HUDEP-2 (cell line): ENCODE measurements around the gene CNIH1.
"Not testable (repeated sequence)": the region's sequence is repeated elsewhere in the genome, so short reads cannot be mapped to it uniquely, and the experiment has no call there.

Source experiments
- DNase-seq, 76 experiments: peaks; one replicate each; lab custom pipeline; 2025; ENCODE audit not compliant: unreplicated experiment in 76 of 76; lab: John Stamatoyannopoulos, UW

CNIH1 gene

DNA sequence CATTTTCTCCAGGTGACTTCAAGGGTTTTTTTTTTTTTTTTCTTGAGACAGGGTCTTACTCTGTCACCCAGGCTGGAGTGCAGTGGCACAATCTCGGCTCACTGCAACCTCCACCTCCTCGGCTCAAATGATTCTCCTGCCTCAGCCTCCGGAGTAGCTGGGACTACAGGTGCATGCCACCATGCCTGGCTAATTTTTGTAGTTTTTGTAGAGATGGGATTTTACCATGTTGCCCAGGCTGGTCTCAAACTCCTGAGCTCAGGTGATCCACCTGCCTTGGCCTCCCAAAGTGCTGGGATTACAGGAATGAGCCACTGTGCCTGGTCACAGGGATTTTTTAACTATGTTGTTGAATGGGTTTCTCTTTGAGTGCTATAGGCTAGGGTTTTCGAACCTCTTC is 3.2 kb downstream of the CNIH1 start:
- DNase-seq = not testable (repeated sequence)

GRCh38 chr14:54435500-54435981 is 5.6 kb downstream of the CNIH1 start:
- peak in 50 of 76 experiments; percentile 4 to 85 (median 48) for DNase-seq

GRCh38 chr14:54428527-54428926 is 12.6 kb downstream of the CNIH1 start:
- no peak for DNase-seq

DNA sequence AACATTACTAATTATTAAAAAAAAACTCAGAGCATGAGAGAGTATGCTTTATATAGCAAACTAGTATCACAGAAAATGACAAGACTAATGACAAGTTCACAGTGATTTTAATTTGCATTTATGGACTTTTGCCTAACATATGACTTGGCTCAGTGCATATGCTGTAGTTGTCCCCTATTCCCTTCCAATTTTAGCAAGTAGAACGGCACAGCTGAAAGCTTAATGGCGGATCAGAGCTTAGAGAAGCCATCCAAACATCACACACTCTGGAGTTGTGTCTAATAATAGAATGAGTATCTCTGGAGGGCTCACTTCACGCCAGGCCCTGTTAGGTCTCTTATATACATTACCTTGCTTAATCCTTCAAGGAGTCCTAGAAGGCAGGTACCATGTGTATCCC is 13.3 kb downstream of the CNIH1 start:
- DNase-seq = no peak

DNA sequence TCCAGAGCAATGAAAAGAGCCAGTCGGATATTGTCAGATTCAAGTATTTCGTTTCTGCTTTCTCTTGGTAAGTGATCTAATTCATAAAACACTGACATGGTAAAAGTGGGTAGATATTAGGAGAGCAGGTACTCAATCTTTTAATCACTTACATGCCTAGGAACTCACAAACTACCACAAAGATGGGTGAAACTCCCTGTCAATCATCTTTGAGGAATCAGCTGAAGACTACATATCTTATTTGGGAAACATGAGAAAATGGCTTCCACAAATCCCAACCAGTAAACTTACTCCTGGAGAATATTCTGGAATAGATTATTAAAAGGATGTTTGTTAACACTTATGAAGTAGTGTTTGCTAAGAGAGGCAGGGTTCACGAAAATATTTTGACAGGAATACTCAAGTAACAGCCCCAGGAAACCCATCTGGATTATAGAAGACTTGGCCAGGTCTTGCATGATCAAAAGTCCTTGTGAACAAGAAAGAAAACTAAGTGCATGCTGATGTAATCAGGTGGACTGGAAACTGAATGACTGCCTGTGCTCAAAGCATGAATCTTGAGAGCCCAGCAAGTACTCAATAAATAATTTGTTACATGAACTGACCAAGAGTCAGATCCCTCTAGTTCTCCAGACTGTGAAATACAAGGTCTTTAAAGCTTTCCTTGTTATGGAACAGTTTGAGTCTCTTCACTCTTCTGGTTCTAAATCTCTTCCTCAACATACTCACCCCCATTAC is 15.5 kb downstream of the CNIH1 start:
- DNase-seq = no peak

DNA sequence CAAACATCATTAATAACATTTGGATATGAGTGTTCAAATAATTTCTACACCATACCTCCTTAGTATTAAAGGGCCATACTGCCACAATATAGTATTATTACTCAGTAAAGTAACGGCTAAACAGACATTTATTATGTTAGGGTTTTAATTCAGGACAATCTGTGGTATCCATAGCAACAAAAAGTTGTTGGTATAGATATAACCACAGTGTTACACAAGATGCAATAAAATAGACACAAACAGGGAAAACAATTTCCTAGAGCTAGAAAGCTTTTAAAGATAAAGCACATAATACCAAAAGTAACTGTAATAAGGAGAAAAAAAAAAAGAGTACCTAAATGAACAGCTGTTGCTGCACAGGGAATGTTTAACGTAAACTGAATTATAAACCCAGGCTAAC is 16.1 kb downstream of the CNIH1 start:
- DNase-seq = no peak

DNA sequence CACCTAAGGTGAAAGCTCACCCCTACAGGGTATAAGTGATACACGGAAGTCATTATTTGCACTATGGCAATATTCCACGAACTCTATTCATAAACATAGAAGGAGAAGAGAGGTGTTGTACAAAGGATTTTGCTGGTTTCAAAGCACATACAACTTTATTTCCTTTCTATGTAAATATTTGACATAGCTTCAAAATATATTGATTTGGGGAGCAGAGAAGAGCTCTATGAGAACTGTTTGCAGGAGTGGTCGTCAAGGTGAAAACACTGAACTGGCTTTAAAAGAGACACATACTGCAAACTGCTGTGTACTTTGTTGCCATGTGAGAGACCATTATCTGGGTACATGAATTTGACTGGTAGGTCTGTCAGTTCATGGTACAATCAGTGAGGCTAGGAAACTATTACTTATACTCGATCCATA is 16.7 kb downstream of the CNIH1 start:
- DNase-seq = no peak

GRCh38 chr14:54423991-54424390 is 17.2 kb downstream of the CNIH1 start:
- DNase-seq = no peak

DNA sequence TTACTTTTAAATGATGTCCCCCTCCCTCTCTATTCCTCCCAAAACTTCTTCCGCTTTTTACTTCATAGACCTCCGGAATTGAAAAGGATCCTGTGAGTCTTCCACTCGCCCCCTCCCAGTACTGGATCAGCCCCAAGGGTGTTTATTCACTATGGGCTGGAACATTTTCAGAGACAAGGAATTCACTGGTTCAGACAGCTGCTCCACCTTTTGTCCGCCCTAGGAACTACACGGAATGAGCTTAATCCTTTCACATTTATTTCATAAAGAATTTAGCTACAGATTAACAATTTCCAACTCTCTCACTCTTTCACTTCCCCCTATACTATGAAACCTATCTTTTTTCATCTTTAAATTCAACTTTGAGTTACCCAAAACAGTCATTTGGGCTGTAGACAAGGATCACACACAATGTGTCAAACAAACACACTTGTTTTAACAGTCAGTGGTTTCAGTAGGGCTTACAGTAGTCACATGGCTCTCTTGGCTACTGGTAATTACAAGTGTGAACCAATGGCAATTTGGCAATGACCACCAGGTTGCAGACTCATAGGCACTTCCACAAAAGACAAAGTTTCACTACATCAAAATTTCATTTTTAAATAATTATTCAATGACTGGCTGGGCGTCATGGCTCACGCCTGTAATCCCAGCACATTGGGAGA is 20.6 kb downstream of the CNIH1 start:
- peak in 11 of 76 experiments; percentile 4 to 30 (median 12) for DNase-seq

DNA sequence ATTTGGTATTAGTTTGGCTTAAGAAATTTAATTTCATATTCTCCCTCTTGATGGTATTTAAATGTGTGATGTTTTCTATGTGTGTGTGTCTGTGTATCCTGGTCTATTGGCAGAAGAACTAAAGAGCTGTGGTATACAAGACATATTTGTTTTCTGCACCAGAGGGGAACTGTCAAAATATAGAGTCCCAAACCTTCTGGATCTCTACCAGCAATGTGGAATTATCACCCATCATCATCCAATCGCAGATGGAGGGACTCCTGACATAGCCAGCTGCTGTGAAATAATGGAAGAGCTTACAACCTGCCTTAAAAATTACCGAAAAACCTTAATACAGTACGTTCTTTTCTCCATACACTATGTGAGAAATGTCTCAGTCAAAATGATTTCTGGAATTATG is 29.8 kb downstream of the CNIH1 start:
- DNase-seq = no peak

GRCh38 chr14:54410215-54410614 is 31.0 kb downstream of the CNIH1 start:
- no peak for DNase-seq

DNA sequence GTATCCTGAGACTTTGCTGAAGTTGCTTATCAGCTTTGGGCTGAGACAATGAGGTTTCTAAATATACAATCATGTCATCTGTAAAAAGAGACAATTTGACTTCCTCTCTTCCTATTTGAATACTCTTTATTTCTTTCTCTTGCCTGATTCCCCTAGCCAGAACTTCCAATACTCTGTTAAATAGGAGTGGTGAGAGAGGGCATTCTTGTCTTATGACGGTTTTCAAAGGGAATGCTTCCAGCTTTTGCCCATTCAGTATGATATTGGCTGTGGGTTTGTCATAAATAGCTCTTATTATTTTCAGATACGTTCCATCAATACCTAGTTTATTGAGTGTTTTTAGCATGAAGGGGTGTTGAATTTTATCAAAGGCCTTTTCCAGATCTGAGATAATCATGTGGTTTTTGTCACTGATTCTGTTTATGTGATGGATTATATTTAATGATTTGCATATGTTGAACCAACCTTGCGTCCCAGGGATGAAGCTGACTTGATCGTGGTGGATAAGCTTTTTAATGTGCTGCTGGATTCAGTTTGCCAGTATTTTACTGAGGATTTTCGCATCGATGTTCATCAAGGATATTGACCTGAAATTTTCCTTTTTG is 37.7 kb downstream of the CNIH1 start:
- not testable (repeated sequence) for DNase-seq

DNA sequence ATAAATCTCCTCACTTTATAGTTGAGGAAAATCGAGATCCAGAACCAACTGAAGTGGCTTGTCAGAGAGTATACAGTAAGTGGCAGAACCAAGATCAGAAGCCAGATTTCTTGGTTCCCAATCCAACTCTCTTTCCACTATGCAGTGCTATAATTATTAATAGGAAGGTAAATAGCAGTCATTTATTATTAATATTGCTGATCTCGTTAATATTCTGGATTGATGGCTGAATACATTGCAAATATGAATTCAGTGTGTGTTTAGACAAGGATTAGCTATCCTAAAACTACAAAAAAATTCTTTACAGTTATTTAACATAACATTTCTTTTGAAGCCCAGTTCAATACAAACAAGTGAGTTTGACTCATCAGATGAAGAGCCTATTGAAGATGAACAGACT is 41.6 kb downstream of the CNIH1 start:
- DNase-seq = no peak

- peak; percentile 19 to 99 (median 96) for DNase-seq
Observed at GRCh38 chr14:54396493-54397335, 44.5 kb downstream of the CNIH1 start, which contains the start of gene CDKN3. Gene CDKN3, plus strand, starts transcription at chr14:54397007. Its CDS starts 62 bp downstream, at chr14:54397069.

- no peak for DNase-seq
Observed at GRCh38 chr14:54396183-54396492, 45.0 kb downstream of the CNIH1 start.

GRCh38 chr14:54395716-54396115 is 45.5 kb downstream of the CNIH1 start:
- DNase-seq = no peak

GRCh38 chr14:54395284-54395683 is 45.9 kb downstream of the CNIH1 start:
- no peak for DNase-seq

DNA sequence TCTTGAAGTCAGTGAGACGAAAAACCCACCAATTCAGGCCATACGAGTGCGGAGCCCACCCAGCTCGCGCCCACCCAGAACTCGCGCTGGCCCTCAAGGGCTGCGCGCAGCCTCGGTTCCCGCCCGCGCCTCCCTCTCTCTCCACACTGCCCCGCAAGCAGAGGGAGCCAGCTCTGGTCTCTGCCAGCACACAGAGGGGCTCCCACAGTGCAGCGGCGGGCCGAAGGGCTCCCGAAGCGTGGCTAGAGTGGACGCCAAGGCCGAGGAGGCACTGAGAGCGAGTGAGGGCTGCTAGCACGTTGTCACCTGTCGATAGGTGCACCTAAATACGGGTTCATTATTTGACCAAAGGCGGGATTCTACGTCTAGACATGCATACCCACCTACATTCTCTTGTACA is 46.6 kb downstream of the CNIH1 start:
- DNase-seq = no peak

- not testable (repeated sequence) for DNase-seq
Observed at GRCh38 chr14:54392986-54393884, 47.9 kb downstream of the CNIH1 start.
